Hepatocyte (in vitro differentiated cells): Measurements from ENCODE around the gene CLIC5. TPM values are rescaled to one million over a fixed set of nuclear protein-coding genes. Genes with fewer than 3 reads are reported as not detected.

ENCODE experiments used
- DNase-seq: peaks from one replicate; pipeline ENCODE4 v3.0.0-alpha.2; 2016; ENCODE audit warnings: low spot score
- H2AFZ ChIP-seq: fragments of 200-600 bp; sonication (generic); 2 replicates; pipeline ENCODE4 v1.6.0; 2016; ENCODE audit warnings: antibody characterized with exemption, mild to moderate bottlenecking
- H3K27ac ChIP-seq: fragments of 200-600 bp; sonication (generic); 2 replicates; pipeline ENCODE4 v1.5.1; 2016; ENCODE audit warnings: mild to moderate bottlenecking
- H3K27me3 ChIP-seq: fragments of 200-600 bp; sonication (generic); 2 replicates; pipeline ENCODE4 v1.6.1; 2016
- H3K36me3 ChIP-seq: fragments of 200-600 bp; sonication (generic); replicated peaks from 2 replicates; pipeline ENCODE4 v1.5.1; 2016; ENCODE audit warnings: low read depth; ENCODE audit not compliant: insufficient read depth
- H3K4me1 ChIP-seq: fragments of 200-600 bp; sonication (generic); 2 replicates; pipeline ENCODE4 v1.5.1; 2016; ENCODE audit warnings: mild to moderate bottlenecking, moderate library complexity; ENCODE audit not compliant: insufficient read depth
- H3K4me2 ChIP-seq: fragments of 200-600 bp; sonication (generic); 2 replicates; pipeline ENCODE4 v1.6.0; 2016
- H3K4me3 ChIP-seq: fragments of 200-600 bp; sonication (generic); 2 replicates; pipeline ENCODE4 v1.5.1; 2016; ENCODE audit warnings: mild to moderate bottlenecking
- H3K79me2 ChIP-seq: fragments of 200-600 bp; sonication (generic); 2 replicates; pipeline ENCODE4 v1.6.0; 2017; ENCODE audit warnings: mild to moderate bottlenecking
- H3K9me2 ChIP-seq: fragments of 200-600 bp; sonication (generic); replicated peaks from 2 replicates; pipeline ENCODE4 v1.6.0; 2017; ENCODE audit warnings: mild to moderate bottlenecking; ENCODE audit not compliant: insufficient read depth
- H3K9me3 ChIP-seq: fragments of 200-600 bp; sonication (generic); 2 replicates; pipeline ENCODE4 v1.5.1; 2016; ENCODE audit warnings: low read depth, mild to moderate bottlenecking
- H4K20me1 ChIP-seq: fragments of 200-600 bp; sonication (generic); 2 replicates; pipeline ENCODE4 v1.6.0; 2016; ENCODE audit warnings: mild to moderate bottlenecking; ENCODE audit not compliant: insufficient read depth, poor library complexity, severe bottlenecking
- CTCF ChIP-seq: fragments of 200-600 bp; sonication (generic); IDR thresholded peaks from 2 replicates; pipeline ENCODE4 v1.5.1; 2016; ENCODE audit warnings: antibody characterized with exemption, mild to moderate bottlenecking; ENCODE audit not compliant: poor library complexity
- EZH2 ChIP-seq: fragments of 200-600 bp; sonication (generic); IDR thresholded peaks from 2 replicates; pipeline ENCODE4 v1.6.1; 2016; ENCODE audit warnings: antibody characterized with exemption, mild to moderate bottlenecking, borderline replicate concordance
- EZH2phosphoT487 ChIP-seq: fragments of 200-600 bp; sonication (generic); IDR thresholded peaks from one replicate; pipeline ENCODE4 v1.6.1; 2018; ENCODE audit warnings: antibody characterized with exemption, mild to moderate bottlenecking, low read depth, moderate library complexity; ENCODE audit not compliant: unreplicated experiment, severe bottlenecking
- WGBS: methylation state at CpG from one replicate; pipeline ENCODE4 v1.1.6; 2016; ENCODE audit warnings: low lambda C conversion rate; ENCODE audit errors: missing lambda C conversion rate; 5-methylcytosine and 5-hydroxymethylcytosine counted together
- polyA plus RNA-seq: library from polyadenylated mRNA; unstranded; fragments of >200 nt; fragmentation: Nextera tagmentation; extraction: Ambion mirVana; gene quantifications from 2 replicates; pipeline ENCODE4 v1.2.1, GENCODE V29; 2016
- total RNA-seq: library from RNA; depleted of rRNA; stranded (reverse); fragments of >200 nt; gene quantifications from 2 replicates; pipeline ENCODE4 v1.2.3, GENCODE V29; 2014

The CLIC5 gene
- total and polyA plus RNA-seq, 2 experiments from 2014 or later: 6.0 to 12.1 TPM

GRCh38 chr6:46042355-46042999 lies 26.8 kb upstream of the CLIC5 start:
- DNase-seq: peak; percentile 57
- Histone ChIP-seq H3K9me3 (no peaks in the 10 kb centered on the region), H3K79me2 (no peaks in the 10 kb centered on the region), H3K4me2 (no peak overlapping the region), H2AFZ (no peak overlapping the region), H3K9me2 (no peaks in the 10 kb centered on the region), H4K20me1 (no peaks in the 10 kb centered on the region), H3K4me3 (no peak overlapping the region), H3K27me3 (no peaks in the 10 kb centered on the region), H3K27ac (no peak overlapping the region), H3K4me1 (peaks cover 5% of the 10 kb centered on the region), H3K36me3 (no peaks in the 10 kb centered on the region)
- TF ChIP-seq EZH2 (no peak), CTCF (peak; percentile 49)
- WGBS: 59% methylated on average over 5 of the region's 5 CpGs

GRCh38 chr6:46040288-46040687 lies 24.6 kb upstream of the CLIC5 start:
- no peaks in the 10 kb centered on the region for H3K27me3 ChIP-seq
- no peak overlapping the region for H2AFZ ChIP-seq
- H3K9me3 ChIP-seq: no peaks in the 10 kb centered on the region
- WGBS: 96% methylated on average over 7 of the region's 7 CpGs
- no peak overlapping the region for H3K4me3 ChIP-seq
- no peaks in the 10 kb centered on the region for H4K20me1 ChIP-seq
- peaks cover 9% of the 10 kb centered on the region for H3K4me1 ChIP-seq
- H3K36me3 ChIP-seq: no peaks in the 10 kb centered on the region
- H3K4me2 ChIP-seq: no peak overlapping the region
- no peaks in the 10 kb centered on the region for H3K9me2 ChIP-seq
- no peak for DNase-seq
- no peaks in the 10 kb centered on the region for H3K79me2 ChIP-seq
- TF ChIP-seq EZH2 (no peak), CTCF (no peak), EZH2phosphoT487 (no peak)
- no peak overlapping the region for H3K27ac ChIP-seq

DNA sequence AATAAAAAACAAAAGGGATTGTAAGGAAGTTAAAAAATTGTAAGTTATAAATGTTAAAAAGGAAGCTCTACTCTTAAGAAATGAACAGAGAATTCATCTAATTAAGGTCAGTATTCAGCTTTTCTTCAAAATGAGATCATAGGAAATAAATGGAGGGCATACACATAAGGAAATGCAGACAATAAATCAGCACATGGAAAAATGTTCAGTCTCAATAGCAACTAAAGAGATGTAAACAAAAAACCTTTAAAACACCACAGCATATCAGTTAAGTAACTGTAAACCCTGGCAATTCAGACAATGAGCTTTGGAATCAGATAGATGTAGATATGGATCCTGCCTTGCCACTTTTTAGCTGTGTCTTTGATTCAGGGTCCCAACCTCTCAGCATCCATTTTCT lies 24.0 kb upstream of the CLIC5 start:
- Histone ChIP-seq H4K20me1 (no peaks in the 10 kb centered on the region), H3K27me3 (no peaks in the 10 kb centered on the region), H3K4me3 (no peak overlapping the region), H3K79me2 (no peaks in the 10 kb centered on the region), H2AFZ (no peak overlapping the region), H3K9me3 (no peaks in the 10 kb centered on the region), H3K9me2 (no peaks in the 10 kb centered on the region), H3K4me2 (no peak overlapping the region), H3K36me3 (no peaks in the 10 kb centered on the region), H3K27ac (no peak overlapping the region), H3K4me1 (peaks cover 5% of the 10 kb centered on the region)
- TF ChIP-seq EZH2phosphoT487 (no peak), EZH2 (no peak), CTCF (no peak)
- DNase-seq: no peak

DNA sequence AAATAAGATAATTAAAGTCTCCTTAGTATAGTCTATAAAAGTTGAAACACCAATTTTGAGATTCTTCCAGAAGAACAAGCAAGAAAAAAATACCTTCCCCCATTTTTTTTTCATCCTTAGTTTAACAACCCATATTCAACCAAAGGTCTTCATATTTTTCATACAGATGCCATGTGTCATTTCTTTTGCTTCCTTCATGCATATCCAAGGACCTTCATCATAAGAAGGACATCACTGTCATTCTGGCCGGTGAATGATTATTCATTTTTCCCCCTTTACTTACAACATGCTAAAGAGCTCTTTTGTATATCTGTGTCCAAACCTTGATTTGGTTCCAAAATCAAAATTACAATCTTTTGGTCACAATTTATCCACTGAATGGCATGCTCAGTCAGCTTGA lies 21.3 kb upstream of the CLIC5 start:
- Histone ChIP-seq H3K9me3 (no peaks in the 10 kb centered on the region), H3K36me3 (no peaks in the 10 kb centered on the region), H3K4me2 (no peak overlapping the region), H3K4me3 (no peak overlapping the region), H3K79me2 (no peaks in the 10 kb centered on the region), H3K27ac (no peak overlapping the region), H3K4me1 (peaks cover 4% of the 10 kb centered on the region), H2AFZ (no peak overlapping the region), H4K20me1 (no peaks in the 10 kb centered on the region), H3K27me3 (no peaks in the 10 kb centered on the region), H3K9me2 (no peaks in the 10 kb centered on the region)
- TF ChIP-seq EZH2 (no peak), CTCF (no peak), EZH2phosphoT487 (no peak)
- WGBS: 100% methylated on average over 1 of the region's 1 CpG
- no peak for DNase-seq
